ENCODE measurements around the gene GGNBP2. TPM values are rescaled to one million over a fixed set of nuclear protein-coding genes. Genes with fewer than 3 reads are reported as not detected.
A peak's percentile ranks its signal among the peaks of the same experiment; 100 is the strongest.

GGNBP2 gene
- total and polyA plus RNA-seq, 2 donors from 2014 or later = 43.0 to 86.8 TPM

DNA sequence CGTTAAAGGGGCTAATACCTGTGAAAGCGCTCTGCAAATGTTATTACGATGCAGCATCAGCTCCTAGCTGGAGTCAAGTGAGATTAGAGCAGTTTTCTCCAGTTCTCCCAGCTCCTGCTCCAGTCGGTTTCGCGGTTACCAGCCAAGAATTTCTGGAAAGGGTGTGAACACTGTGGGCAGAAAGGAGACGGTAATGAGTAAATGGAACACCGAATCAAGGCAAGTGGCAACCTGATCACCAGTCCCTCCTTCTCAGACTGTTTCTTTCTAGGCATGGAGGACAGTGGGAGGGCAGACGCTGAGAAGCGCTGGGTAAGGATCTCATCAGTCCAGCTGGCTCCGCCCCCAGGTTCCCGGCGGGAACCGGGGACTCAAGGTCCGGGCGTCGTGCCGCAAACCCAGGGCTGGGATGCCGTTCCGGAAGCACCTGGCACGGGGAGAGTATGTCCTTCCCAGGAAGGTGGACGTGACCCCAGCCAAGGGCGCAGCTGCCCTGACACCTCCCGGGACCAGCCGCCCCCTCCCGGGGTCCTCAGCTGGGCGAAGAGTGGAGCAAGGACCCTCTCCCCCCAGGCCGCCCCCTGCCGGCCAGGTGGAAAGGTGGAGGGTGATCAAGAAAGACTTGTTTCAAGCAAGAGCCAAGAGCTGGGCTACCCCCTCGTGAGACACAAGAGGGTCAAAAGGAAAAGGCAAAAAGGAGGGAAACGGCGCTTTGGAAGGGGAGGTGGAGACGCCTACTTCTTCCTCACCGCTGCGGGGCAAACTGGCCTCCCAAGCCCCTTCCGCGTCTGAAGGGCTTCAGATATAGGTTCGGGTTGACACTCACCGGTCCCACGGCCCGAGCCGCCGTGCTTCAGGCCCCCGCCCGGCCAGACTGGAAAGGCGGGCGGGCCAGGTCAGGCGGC lies 10.5 kb upstream of the GGNBP2 start:
- Histone ChIP-seq H3K4me1 (ENCODE audit: control insufficient read depth in 2 of 3, insufficient read depth in 2 of 3, low read depth in 1 of 3, low read length in 3 of 3) (peaks cover 0 to 6% (median 3%) of the 10 kb centered on the region in 3 donors), H3K9ac (ENCODE audit: low read length in 3 of 3) (peak overlapping the region; percentile 67 to 93 (median 91)), H3K9me3 (ENCODE audit: control insufficient read depth in 2 of 3, insufficient read depth in 1 of 3, low read length in 3 of 3) (no peaks in the 10 kb centered on the region), H3K36me3 (ENCODE audit: control insufficient read depth in 2 of 3, insufficient read depth in 3 of 3, low read length in 3 of 3) (peaks cover 0 to 14% (median 8%) of the 10 kb centered on the region in 3 donors), H3K27me3 (ENCODE audit: control insufficient read depth, insufficient read depth, low read length) (no peaks in the 10 kb centered on the region), H3K27ac (ENCODE audit: low read depth in 2 of 2, low read length in 2 of 2) (peak overlapping the region; percentile 97 to 98), H3K4me3 (ENCODE audit: low read length in 3 of 3) (peak overlapping the region; percentile 86 to 96 (median 89))
- DNase-seq (peak; percentile 63 to 91 (median 83)), FAIRE-seq (no peak)
- peak; percentile 29 for TF ChIP-seq CTCF (IDR thresholded peaks at IDR 0.05; ENCODE audit: borderline replicate concordance, extremely low read depth, insufficient read depth)
- intact Hi-C loops (cut with DNase I) = no loop called here

DNA sequence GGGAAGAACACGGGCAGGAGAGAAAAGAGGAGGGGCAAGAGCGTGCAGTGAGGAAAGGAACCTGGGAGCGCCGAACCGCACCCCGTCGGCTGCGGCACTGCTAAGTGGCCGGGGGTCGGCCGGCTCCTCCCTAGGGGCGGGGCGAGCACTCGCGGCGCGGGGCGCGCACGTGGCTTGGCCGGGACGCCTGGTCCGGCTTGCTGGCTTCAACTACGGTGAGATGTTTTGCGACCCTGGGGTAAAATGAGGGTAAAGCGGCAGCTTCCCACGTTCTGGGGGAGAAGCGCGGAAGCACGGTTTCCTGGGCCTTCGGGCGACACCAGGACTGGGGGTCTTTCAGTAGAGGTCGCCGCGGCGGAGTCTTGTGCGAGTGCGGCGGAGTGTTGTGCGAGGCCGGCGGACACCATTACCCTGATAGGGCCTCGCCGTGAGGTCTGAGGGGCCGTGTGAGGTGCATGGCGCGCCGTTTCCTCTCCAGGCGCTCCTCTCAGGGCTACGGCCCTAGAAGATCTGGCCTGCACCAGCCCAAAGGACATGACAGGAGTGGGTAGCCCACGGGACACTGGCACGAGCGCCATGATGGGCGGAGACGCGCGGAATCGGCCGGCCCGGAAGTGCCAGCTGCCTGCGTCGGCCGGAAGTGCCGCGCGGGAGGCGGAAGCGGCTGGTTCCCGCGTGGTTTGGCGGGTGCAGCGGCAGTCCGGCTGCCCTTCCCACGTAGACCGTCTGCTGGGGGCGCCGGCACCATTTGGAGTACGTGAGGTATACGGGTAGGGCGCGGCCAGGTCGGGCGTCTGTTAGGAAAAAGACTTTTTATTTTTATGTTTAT lies 9.7 kb upstream of the GGNBP2 start, which contains the start of the genes MYO19 and PIGW:
Gene MYO19, minus strand, starts transcription at position 29 of the 829 bp plus-strand sequence. CDS start 2,330 bp downstream, outside the sequence.
Gene PIGW, plus strand, starts transcription at position 148 of the 829 bp plus-strand sequence. CDS start 2,115 bp downstream, outside the sequence.
- H3K4me1 ChIP-seq (ENCODE audit: control insufficient read depth in 2 of 3, insufficient read depth in 2 of 3, low read depth in 1 of 3, low read length in 3 of 3) = peaks cover 0 to 6% (median 3%) of the 10 kb centered on the region in 3 donors
- no peaks in the 10 kb centered on the region for H3K9me3 ChIP-seq (ENCODE audit: control insufficient read depth in 2 of 3, insufficient read depth in 1 of 3, low read length in 3 of 3)
- peaks cover 0 to 6% (median 5%) of the 10 kb centered on the region in 3 donors for H3K36me3 ChIP-seq (ENCODE audit: control insufficient read depth in 2 of 3, insufficient read depth in 3 of 3, low read length in 3 of 3)
- TF ChIP-seq CTCF (IDR thresholded peaks at IDR 0.05; ENCODE audit: borderline replicate concordance, extremely low read depth, insufficient read depth) = no peak
- intact Hi-C loops (cut with DNase I) = no loop called here
- peak within 1 kb of the TSS; percentile 86 to 96 (median 89) for H3K4me3 ChIP-seq (ENCODE audit: low read length in 3 of 3)
- no peak for FAIRE-seq
- peak within 1 kb of the TSS; percentile 77 to 93 (median 91) for H3K9ac ChIP-seq (ENCODE audit: low read length in 3 of 3)
- H3K27ac ChIP-seq (ENCODE audit: low read depth in 2 of 2, low read length in 2 of 2) = peak within 1 kb of the TSS; percentile 97 to 98
- no peaks in the 10 kb centered on the region for H3K27me3 ChIP-seq (ENCODE audit: control insufficient read depth, insufficient read depth, low read length)
- DNase-seq = peak; percentile 91 to 96 (median 94)

GRCh38 chr17:36535669-36536081 lies 9.0 kb upstream of the GGNBP2 start:
- H3K27me3 ChIP-seq (ENCODE audit: control insufficient read depth, insufficient read depth, low read length) = no peaks in the 10 kb centered on the region
- peak overlapping the region in 2 of 3 donors; percentile 77 to 91 for H3K9ac ChIP-seq (ENCODE audit: low read length in 3 of 3)
- DNase-seq (peak in 1 of 5 donors; percentile 4), FAIRE-seq (no peak)
- H3K4me3 ChIP-seq (ENCODE audit: low read length in 3 of 3) = peak overlapping the region; percentile 86 to 96 (median 89)
- H3K27ac ChIP-seq (ENCODE audit: low read depth in 2 of 2, low read length in 2 of 2) = peak overlapping the region; percentile 97 to 98
- no peak for TF ChIP-seq CTCF (IDR thresholded peaks at IDR 0.05; ENCODE audit: borderline replicate concordance, extremely low read depth, insufficient read depth)
- peaks cover 0 to 6% (median 3%) of the 10 kb centered on the region in 3 donors for H3K4me1 ChIP-seq (ENCODE audit: control insufficient read depth in 2 of 3, insufficient read depth in 2 of 3, low read depth in 1 of 3, low read length in 3 of 3)
- intact Hi-C loops (cut with DNase I) = no loop called here
- H3K9me3 ChIP-seq (ENCODE audit: control insufficient read depth in 2 of 3, insufficient read depth in 1 of 3, low read length in 3 of 3) = no peaks in the 10 kb centered on the region
- H3K36me3 ChIP-seq (ENCODE audit: control insufficient read depth in 2 of 3, insufficient read depth in 3 of 3, low read length in 3 of 3) = peaks cover 0 to 5% (median 5%) of the 10 kb centered on the region in 3 donors
